ENCODE measurements around the gene MBOAT1.
"Not testable (repeated sequence)": the region's sequence is repeated elsewhere in the genome, so short reads cannot be mapped to it uniquely, and the experiment has no call there.

MBOAT1 gene, protein sequence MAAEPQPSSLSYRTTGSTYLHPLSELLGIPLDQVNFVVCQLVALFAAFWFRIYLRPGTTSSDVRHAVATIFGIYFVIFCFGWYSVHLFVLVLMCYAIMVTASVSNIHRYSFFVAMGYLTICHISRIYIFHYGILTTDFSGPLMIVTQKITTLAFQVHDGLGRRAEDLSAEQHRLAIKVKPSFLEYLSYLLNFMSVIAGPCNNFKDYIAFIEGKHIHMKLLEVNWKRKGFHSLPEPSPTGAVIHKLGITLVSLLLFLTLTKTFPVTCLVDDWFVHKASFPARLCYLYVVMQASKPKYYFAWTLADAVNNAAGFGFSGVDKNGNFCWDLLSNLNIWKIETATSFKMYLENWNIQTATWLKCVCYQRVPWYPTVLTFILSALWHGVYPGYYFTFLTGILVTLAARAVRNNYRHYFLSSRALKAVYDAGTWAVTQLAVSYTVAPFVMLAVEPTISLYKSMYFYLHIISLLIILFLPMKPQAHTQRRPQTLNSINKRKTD

DNA sequence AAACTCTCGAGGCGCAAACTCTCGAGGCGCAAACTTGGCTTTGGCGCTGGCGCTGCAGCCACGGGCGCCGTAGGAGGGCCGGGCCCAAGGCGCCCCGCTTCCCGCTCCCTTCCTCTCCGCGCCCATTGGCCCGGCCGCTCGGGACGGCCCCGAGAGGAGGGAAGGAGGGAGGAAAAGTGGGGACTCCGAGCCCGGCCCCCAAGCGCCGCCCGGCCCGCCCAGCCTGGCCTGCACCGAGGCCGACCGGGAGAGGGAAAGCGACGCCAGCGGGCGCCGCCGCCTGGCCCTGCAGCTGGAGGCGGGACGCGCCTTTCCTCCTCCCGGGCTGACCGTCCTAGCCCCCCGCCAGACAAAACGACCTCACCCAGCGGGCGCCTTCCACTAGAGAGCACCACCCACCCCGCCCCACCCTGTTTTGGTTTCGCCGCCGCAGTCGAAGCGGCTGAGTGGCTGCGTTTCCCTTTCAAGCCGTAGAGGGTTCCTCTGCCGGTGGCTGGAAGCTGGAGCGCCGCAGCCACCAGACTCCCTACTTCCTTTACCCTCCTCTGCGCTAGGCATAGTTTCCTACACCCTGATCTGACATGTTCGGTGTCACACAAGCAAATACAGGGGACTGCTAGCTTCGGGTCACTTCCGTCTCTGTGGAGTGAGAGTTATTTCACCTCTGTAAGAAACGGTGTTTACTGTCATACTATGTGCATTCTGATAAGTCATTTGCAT lies at the start of gene MBOAT1:
TSS of gene MBOAT1 (minus strand) at position 78 of the 720 bp plus-strand sequence. CDS start 235 bp downstream, outside the sequence.
- peak; percentile 94 for DNase-seq

DNA sequence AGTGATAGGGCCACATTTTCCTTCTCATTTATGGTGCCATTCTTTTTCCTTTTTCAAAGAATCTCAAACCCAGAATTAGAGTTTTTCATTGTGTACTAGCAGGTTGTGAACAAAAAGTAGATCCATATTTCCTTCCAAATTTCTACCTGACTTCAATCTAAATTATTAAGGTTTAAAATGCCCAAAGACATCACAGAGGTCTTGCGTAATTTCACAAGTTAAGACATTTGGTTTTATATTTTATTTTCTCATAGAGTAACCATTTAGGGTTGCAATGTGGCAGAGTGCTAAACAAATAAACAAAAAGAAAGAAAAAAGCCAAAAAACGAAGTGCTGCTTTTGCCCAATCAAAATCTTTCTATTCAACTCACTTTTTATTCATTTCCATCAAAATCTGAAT lies 49.4 kb upstream of the MBOAT1 start:
- DNase-seq: no peak

DNA sequence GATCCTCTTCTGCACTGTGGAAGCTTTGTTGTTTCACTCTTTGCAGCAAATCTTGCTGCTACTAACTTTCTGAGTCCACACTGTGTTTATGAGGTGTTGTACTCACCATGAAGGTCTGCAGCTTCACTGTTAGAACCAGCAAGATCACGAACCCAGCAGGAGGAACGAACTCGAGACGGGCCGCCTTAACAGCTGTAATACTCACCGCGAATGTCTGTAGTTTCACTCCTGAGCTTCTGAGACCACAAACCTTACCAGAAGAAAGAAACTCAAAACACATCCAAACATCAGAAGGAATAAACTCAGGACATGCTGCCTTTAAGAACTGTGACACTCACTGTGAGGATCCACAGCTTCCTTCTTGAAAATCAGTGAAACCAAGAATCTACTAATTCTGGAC lies 48.1 kb upstream of the MBOAT1 start:
- no peak for DNase-seq

DNA sequence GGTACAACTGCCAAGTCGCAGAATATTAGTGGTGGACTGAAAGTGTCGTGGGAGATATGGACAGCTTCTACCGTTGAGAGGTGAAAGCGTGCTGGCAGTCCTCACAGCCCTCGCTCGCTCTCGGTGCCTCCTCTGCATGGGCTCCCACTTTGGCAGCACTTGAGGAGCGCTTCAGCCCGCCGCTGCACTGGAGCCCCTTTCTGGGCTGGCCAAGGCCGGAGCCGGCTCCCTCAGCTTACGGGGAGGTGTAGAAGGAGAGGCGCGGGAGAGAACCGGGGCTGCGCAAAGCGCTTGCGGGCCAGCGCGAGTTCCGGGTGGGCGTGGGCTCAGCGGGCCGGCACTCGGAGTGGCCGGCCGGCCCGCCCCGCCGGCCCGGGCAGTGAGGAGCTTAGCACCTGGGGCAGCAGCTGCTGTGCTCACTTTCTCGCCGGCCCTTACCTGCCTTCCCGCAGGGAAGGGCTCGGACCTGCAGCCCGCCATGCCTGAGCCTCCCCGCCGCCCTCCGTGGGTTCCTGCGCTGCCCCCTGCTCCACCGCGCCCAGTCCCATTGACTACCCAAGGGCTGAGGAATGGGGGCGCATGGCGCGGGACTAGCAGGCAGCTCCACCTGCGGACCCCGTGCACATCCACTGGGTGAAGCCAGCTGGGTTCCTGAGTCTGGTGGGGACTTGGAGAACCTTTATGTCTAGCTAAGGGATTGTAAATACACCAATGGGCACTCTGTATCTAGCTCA lies 47.2 kb upstream of the MBOAT1 start:
- DNase-seq: no peak

DNA sequence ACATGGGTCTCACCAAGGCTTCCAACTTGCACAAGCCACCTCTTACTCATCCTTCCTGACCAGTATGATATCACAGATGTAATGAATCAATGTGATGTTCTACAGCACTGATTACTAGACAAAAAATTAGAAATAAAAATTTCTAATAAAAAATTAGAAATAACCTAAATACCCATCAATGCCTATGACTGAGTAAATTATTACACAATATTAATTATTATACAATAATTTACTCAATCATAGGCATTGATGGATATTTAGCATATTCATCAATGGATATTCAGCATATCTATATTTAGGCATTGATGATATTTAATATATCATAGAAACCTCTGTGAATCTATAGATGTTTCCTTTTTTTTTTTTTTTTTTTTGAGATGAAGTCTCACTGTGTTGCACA lies 43.2 kb upstream of the MBOAT1 start:
- no peak for DNase-seq

DNA sequence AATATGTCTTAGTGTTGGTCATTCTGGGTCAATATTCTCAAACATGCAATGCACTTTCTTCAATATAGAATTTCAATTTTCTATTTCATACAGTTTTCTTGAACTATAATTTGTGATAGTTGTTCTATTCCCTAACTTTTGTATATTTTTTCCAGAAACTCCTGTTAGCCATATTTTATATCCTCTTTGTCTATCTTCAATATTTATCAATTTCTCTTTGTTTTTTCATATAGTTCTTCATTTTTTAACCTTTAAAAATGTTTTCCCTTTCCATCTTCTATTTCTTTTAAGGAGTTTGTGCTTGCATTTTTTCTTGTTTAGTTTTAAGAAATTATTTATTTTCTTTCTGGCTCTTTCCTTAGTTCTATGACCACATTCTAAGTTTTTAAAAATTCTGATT lies 42.0 kb upstream of the MBOAT1 start:
- DNase-seq: no peak

DNA sequence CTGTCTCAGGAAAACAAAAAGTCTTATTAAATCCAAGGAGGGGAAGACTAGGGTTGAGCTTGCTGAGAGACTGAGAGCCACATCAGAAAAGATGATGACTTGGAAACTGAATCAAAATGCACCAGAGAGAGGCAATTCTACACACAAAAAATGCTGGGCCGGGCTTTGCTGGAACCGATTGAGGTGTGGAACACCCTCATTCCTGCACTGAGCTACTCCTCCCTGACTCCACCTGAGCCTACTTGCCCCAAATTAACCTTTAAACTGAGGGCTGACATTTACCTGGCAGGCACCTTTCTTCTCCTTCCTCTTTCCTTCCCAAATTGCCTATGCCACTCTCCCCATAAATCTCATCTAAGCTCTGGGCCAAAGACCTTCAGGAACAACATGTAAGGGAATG lies 40.8 kb upstream of the MBOAT1 start:
- DNase-seq: no peak

DNA sequence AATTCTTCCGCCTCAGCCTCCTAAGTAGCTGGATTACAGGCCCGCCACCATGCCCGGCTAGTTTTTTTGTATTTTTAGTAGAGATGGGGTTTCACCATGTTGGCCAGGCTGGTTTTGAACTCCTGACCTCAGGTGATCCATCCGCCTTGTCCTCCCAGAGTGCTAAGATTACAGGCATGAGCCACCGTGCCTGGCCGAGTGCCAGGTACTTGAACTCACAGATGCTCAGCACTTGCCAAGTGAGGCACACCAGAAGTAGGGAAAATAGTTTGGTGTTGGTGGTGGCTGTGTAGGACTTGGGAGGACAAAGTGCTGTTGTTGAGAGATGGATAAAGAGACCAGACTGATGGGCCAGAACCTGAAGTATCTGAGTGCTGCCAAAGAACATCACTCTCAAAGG lies 40.0 kb upstream of the MBOAT1 start:
- no peak for DNase-seq

DNA sequence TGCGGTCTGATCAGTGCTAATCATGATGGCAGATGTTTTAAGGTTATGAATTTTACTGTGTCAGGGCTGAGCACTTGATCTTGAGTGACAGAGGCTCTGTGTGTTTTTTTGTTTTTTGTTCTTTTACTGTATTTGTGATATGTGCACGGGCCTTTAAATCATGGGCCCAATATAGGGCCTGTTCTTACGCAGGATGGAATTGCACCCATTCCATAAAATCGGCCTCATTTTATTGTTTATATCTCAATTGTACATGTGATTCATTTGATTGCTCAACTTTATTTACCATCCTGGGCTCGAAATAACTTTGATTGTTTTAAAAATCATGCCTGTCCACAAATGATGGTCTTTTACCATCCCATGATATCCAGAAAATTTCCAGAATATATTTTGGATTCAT lies 39.3 kb upstream of the MBOAT1 start:
- no peak for DNase-seq

DNA sequence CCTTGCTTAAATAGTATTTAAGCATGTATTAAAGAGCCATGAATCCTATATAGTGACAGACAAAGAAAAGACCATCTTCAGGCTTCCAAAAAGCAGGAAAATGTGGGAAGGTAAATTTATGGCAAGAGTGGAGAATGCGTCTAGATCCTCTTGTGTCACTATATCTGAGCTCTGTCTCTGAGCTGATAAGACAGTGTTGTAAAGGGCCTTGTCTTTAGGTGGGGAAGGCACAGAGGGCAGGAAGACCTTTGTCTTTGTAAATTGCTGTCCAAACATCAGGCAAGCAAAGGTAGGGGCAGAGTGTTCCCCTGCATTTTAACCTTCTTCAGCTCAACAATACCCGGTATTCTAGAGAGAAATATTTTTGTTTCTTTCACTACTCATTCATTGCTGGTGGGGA lies 33.9 kb upstream of the MBOAT1 start:
- no peak for DNase-seq

DNA sequence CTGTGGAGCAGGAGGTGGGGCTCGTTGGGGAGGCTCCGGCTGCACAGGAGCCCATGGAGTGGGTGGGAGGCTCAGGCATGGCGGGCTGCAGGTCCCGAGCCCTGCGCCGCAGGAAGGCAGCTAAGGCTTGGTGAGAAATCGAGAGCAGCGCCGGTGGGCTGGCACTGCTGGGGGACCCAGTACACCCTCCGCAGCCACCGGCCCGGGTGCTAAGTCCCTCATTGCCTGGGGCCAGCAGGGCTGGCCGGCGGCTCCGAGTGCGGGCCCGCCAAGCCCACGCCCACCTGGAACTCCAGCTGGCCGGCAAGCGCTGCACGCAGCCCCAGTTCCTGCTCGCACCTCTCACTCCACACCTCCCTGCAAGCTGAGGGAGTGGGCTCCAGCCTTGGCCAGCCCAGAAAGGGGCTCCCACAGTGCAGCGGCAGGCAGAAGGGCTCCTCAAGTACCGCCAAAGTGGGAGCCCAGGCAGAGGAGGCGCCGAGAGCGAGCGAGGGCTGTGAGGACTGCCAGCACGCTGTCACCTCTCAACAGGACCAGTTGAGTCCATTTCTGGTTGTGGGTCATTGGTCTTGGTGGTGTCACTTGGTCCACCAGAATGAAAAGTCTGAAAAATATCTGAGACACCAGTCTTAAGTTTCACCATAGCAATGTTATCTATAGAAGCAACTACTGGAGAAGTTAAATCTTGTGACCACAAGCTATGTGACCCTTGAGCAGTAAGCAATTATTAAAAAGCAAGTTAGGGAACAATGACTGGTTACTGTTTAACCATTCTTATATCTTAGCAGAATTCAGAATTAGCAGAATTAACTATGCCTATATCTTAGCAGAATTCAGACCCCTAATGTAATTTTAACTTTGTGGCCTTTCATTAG lies 32.8 kb upstream of the MBOAT1 start:
- not testable (repeated sequence) for DNase-seq

DNA sequence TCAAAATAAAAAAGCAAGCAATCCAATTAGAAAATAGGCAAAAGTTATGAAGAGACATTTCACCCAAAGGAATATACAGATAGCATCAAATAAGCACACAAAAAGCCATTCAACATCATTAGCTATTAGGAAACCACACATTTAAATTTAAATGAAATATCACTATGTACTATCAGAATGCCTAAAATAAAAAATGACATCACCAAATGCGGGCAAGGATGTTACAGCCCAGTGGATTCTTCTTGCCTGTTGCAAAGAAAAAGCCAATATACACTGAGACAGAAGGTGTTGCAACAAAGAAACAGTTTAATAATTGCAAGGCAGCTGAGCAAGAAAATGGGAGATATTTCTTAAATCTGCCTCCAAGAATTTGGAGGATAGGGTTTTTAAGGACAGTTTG lies 31.0 kb upstream of the MBOAT1 start:
- no peak for DNase-seq

DNA sequence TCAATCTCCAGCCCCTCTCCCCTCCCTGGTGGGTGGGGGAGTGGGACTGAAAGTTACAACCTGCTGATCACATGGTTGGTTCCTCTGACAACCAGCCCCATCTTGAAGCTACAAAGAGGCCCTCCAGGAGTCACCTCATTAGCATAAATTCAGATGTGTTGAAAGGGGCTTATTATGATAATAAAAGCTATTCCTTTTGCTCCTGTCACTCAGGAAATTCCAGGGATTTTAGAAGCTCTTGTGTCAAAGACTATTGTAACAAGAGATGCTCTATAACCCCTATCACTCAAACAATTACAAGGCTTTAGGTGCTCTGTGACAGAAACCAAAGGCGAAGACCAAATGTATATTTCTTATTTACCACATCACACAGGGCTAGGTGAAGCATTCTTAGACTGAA lies 30.1 kb upstream of the MBOAT1 start:
- DNase-seq: no peak

DNA sequence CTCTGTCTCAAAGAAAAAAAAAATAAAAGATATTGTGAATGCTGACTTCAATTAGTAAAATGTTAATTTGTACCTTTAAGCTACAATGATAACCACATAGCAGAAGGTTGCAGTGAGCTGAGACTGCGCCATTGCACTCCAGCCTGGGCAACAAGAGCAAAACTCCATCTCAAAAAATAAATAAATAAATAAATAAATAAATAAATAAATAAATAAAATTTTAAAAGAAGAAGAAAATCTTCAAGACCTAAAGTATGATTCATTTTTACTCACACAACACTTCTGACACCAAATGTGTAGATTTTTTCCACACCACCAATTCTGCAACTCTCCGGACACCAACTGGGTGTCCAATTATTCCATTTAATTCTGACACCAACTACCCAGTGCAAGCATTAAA lies 28.8 kb upstream of the MBOAT1 start:
- no peak for DNase-seq

DNA sequence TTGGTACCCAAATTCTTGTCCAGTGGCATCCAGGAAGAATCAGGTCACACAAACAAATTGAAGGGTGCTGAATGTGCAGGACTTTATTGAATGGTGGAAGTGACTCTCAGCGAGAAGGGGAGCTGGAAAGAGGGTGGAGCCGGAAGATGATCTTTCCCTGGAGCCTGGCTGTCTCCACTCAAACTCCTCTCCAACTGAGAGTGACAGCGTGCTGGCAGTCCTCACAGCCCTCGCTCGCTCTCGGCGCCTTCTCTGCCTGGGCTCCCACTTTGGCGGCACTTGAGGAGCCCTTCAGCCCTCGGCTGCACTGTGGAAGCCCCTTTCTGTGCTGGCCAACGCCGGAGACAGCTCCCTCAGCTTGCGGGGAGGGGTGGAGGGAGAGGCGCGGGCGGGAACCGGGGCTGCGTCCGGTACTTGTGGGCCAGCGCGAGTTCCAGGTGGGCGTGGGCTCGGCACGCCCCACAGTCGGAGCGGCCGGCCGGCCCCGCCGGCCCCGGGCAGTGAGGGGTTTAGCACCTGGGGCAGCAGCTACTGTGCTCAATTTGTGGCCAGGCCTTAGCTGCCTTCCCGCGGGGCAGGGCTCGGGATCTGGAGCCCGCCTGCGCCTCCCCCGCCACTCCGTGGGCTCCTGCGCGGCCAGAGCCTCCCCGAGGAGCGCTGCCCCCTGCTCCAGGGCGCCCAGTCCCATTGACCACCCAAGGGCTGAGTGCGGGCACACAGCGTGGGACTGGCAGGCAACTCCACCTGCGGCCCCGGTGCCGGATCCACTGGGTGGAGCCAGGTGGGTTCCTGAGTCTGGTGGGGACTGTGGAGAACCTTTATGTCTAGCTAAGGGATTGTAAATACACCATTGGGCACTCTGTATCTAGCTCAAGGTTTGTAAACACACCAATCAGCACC lies 26.7 kb upstream of the MBOAT1 start:
- DNase-seq: no peak

DNA sequence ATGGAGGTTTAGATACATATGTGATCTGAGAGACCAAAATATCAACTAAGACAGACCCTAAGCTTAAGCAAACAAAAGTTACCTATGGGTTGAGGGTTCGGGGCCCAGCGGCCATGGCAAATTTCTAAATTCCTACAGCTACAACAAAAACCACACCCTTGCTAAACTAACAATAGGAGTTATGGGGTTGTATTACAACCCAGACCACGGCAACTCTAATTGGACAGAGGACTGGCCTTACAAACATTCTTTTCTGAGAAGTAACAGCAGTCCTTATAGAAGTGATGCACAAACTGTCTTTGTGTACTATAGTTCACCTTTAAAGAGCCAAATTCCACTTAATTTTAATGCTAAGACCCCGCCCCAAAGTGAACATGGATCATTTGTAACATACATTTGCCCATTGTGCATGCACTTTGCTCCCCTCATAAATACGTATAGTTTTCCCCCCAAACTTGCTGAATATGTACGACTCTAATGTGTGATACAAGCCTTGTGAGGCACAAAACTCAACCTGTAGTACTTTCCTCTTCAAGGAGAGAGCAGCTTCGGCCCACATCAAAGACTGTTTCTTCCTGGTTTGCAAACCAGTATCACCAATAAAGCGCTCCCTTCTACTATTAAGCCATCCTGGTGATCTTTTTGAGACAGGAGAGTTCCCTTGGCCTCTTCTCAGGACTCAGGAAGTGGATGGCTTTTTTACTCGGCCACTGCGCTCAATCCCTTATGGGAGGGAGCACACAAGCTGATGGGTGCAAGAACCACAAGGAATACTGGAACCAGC lies 25.6 kb upstream of the MBOAT1 start:
- no peak for DNase-seq

DNA sequence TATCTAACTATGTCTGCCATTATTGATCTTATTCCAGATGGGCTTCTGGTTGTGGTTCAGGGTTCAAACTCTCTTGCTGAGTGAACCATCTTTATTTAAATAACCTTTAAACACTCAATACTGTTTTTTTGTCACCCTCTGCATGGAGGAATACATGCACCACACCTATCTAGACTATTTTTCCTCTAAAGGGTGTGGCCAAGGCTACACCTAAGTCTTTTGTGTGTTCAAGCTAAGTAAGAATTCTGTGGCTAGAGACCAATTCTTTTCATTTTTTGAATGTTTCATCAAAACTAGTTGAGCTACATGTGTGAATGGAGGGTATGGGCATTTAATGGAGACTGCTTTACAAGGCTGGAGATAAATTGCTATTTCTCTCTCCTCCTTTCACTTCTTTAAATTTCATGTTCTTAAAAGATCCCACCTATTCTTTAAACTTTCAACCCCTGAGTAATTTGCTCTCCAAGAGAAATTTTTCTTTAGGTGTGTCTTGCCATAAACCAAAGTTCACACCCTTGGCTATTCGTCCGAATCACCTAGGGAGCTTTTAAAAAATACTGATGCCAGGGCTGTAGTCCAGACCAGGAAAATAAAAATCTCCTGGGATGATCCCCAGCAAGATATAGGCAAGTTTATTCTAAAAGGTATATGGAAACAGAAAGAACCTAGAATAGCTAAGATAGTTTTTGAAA lies 24.8 kb upstream of the MBOAT1 start:
- DNase-seq: no peak

DNA sequence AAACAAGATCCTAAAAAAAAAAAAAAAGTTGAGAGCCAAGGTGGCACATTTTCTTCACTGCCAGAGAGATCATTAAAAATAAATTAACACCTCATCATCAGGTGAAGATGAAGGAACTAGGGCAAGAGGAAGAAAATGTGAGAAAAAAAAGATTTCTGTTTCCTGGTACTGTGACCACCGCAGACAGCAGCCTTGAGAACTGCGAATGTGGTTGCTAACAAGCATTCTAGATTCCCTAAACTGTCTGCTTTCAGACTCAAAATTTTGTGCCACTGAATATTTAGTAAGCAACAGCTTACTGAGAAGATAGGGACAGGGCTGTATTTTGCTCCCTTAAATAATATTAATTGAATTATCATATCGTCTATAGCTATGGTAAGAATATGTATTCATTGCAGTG lies 24.1 kb upstream of the MBOAT1 start:
- no peak for DNase-seq

DNA sequence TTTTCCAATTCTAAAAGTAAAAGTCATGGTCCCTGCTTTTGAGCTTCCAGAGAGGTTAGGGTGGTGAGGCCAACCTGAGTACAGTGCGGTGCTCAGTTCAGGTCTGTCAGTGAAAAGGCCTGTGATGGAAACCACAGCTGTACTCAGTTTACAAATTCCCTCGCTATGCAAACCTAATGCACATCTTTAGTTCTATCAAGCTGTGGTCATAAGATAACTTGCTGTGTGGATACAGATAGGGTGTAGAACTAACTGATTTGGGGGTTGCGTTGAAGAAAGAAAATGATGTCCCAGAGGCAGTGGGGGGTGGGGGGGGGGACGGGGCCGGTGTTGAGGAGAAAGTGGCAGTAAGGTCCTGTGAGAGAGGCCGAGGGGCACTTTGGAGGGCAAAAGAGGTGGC lies 22.8 kb upstream of the MBOAT1 start:
- no peak for DNase-seq

DNA sequence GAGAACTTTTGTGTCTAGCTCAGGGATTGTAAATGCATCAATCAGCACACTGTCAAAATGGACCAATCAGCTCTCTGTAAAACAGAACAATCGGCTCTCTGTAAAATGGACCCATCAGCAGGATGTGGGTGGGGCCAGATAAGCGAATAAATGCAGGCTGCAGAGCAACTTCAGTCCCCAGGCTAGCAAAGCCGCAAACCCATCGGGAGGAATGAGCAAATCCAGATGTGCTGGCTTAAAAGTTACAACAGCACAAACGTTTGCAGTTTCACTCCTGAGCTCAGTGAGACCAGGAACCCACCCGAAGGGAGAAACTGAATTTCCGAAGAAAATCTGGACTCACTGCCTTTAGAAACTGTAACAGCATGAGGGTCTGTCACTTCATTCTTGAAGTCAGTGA lies 21.9 kb upstream of the MBOAT1 start:
- DNase-seq: no peak
